Measurements from ENCODE around the gene YWHAH. TPM values are rescaled to one million over a fixed set of nuclear protein-coding genes. Genes with fewer than 3 reads are reported as not detected.

The YWHAH gene
- total and polyA plus RNA-seq, 2 of the 8 experiments (the other 6 are each of a cell fraction or from before 2014, with no cell fraction given) = 146 to 247 TPM

DNA sequence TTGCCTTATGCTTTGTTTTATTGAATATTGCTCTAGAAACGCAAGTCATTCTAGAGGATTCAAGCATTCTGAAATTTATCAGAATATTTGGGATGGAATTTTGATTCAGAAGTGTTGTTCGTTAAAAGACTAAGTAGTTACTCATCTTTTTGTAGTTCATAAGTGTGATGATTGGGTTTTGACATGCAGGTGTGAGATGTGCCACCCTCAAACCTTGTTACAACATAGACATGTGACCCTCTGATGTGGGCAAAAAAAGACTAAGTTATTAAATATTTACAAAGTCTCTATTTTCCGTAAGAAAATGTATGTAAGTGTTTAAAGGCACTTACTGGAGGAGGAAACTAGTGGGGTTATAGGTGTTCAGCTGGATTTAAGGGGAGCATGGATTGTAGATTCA is 8.9 kb downstream of the YWHAH start:
- Histone ChIP-seq H3K27ac (ENCODE audit: low read depth, low read length) (no peak overlapping the region), H3K56ac (replicated peaks; ENCODE audit: insufficient read length, low read depth, low read length) (no peak overlapping the region), H3K4me1 (replicated peaks in 1 of 4; ENCODE audit: control insufficient read depth in 3 of 4, insufficient read depth in 4 of 4, low read length in 3 of 4) (peaks cover 2 to 12% (median 7%) of the 10 kb centered on the region in 4 experiments; a peak in 6 of 7 replicates), H3K36me3 (ENCODE audit: control insufficient read depth in 2 of 4, insufficient read depth in 4 of 4, low read length in 3 of 4) (peaks cover 9 to 67% (median 28%) of the 10 kb centered on the region in 4 experiments), H3K14ac (ENCODE audit: insufficient read length) (no peak overlapping the region), H2AK5ac (ENCODE audit: low read depth, low read length) (no peak overlapping the region), H3K79me1 (ENCODE audit: low read depth, low read length) (peaks cover 19% of the 10 kb centered on the region), H4K5ac (ENCODE audit: insufficient read length, low read depth, low read length) (no peak overlapping the region), H2BK120ac (replicated peaks; ENCODE audit: low read depth, low read length) (no peak overlapping the region), H4K8ac (ENCODE audit: extremely low read depth, insufficient read depth, low read length) (no peak overlapping the region), H4K91ac (replicated peaks; ENCODE audit: insufficient read length, low read length) (no peak overlapping the region), H3K4me3 (ENCODE audit: extremely low read depth in 1 of 4, insufficient read depth in 2 of 4, low read depth in 3 of 4, low read length in 4 of 4) (peak overlapping the region in 1 of 4 experiments; percentile 3; a peak in 1 of 8 replicates), H2BK12ac (ENCODE audit: low read depth, low read length) (no peak overlapping the region), H3K4me2 (ENCODE audit: insufficient read depth in 1 of 2, low read depth in 2 of 2, low read length in 2 of 2) (peak overlapping the region in 1 of 2 experiments; percentile 22; a peak in 1 of 4 replicates), H2AFZ (ENCODE audit: low read length) (no peak overlapping the region), H3K9me3 (ENCODE audit: insufficient read depth in 2 of 2, low read depth in 1 of 2, low read length in 1 of 2) (no peaks in the 10 kb centered on the region), H2BK20ac (ENCODE audit: low read length) (no peak overlapping the region), H3K27me3 (replicated peaks in 1 of 4; ENCODE audit: control insufficient read depth in 3 of 4, extremely low read depth in 1 of 4, insufficient read depth in 3 of 4, low read length in 3 of 4) (no peaks in the 10 kb centered on the region), H3K4ac (replicated peaks; ENCODE audit: insufficient read length, low read depth, low read length) (no peak overlapping the region), H3K23me2 (ENCODE audit: low read depth, low read length) (no peaks in the 10 kb centered on the region), H4K20me1 (replicated peaks in 1 of 2; ENCODE audit: control insufficient read depth in 1 of 2, insufficient read depth in 2 of 2, low read length in 2 of 2) (peaks cover 32 to 41% of the 10 kb centered on the region in 2 experiments), H3K23ac (ENCODE audit: insufficient read length) (no peak overlapping the region), H3K18ac (ENCODE audit: extremely low read depth, low read length) (no peak overlapping the region), H3K79me2 (ENCODE audit: control insufficient read depth in 1 of 2, insufficient read depth in 2 of 2, low read length in 2 of 2) (peaks cover 20 to 83% of the 10 kb centered on the region in 2 experiments), H2BK15ac (ENCODE audit: low read length) (no peak overlapping the region), H2BK5ac (ENCODE audit: low read depth, low read length) (no peak overlapping the region), H3K9ac (replicated peaks in 1 of 4; ENCODE audit: extremely low read depth in 1 of 4, low read depth in 3 of 4, low read length in 3 of 4) (no peak overlapping the region)
- FAIRE-seq (no peak), DNase-seq (ENCODE audit: low read depth in 1 of 2, low spot score in 2 of 2) (no peak)
- TF ChIP-seq, protein P1, sequence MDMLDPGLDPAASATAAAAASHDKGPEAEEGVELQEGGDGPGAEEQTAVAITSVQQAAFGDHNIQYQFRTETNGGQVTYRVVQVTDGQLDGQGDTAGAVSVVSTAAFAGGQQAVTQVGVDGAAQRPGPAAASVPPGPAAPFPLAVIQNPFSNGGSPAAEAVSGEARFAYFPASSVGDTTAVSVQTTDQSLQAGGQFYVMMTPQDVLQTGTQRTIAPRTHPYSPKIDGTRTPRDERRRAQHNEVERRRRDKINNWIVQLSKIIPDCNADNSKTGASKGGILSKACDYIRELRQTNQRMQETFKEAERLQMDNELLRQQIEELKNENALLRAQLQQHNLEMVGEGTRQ (IDR thresholded peaks at IDR 0.05; ENCODE audit: low read length) = no peak
- no peak for TF ChIP-seq TEAD4 (IDR thresholded peaks at IDR 0.05; ENCODE audit: low read depth, low read length)
- no peak for TF ChIP-seq TAF1 (IDR thresholded peaks at IDR 0.05; ENCODE audit: low read depth, low read length)
- TF ChIP-seq NANOG (IDR thresholded peaks at IDR 0.05; ENCODE audit: insufficient read depth, low read depth, low read length, poor library complexity, severe bottlenecking) = no peak
- no peak for TF ChIP-seq SP2 (IDR thresholded peaks at IDR 0.05; ENCODE audit: low read length)
- TF ChIP-seq PHF8 (conservative IDR thresholded peaks at IDR 0.05; ENCODE audit: low read depth, low read length) = no peak
- no peak for TF ChIP-seq CHD2 (IDR thresholded peaks at IDR 0.05; ENCODE audit: low read length)
- 90% methylated on average over 3 of the region's 3 CpGs; no CpG with 5 or more reads in 1 of the 2 experiments for WGBS, 2 experiments (ENCODE audit: extremely low coverage in 1 of 2, insufficient coverage in 1 of 2, insufficient read length in 1 of 2, insufficient replicate concordance in 2 of 2, low coverage in 1 of 2, low lambda C conversion rate in 2 of 2, missing lambda C conversion rate in 1 of 2)
- CTCF ChIA-PET (ENCODE audit: partially characterized antibody) = interaction anchor here (0.9 to 1.6 kb wide), 6 partner anchors 12 to 107 kb away, joined by 3 to 7 read pairs (median 4); no protein-coding TSS in a partner anchor
- POLR2A ChIA-PET (ENCODE audit: partially characterized antibody) = interaction anchor here (0.6 to 3.3 kb wide), 5 partner anchors 7 to 291 kb away, joined by 3 to 20 read pairs (median 3); partner anchors contain the start of genes PISD and YWHAH

Data from H1 (cell line).